Measurements from ENCODE around the gene SHLD1.
"Not testable (repeated sequence)": the region's sequence is repeated elsewhere in the genome, so short reads cannot be mapped to it uniquely, and the experiment has no call there.

Gene SHLD1

DNA sequence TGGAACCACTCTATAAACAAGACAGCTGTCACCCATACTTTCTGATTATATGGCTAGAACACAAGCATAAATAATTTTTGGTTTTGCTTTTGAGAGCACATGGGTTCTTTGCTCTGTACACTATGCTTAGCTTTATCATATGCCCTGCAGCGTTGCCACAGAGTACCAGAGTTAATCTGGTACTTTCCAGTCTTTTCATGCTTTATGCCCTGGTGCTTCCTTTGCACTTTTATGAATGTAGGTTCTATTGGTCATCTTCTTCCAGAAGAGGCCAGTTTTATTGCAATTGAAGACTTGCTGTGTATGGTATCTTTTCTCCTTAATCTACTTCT is 20.8 kb downstream of the SHLD1 start:
- TF ChIP-seq, protein P1, sequence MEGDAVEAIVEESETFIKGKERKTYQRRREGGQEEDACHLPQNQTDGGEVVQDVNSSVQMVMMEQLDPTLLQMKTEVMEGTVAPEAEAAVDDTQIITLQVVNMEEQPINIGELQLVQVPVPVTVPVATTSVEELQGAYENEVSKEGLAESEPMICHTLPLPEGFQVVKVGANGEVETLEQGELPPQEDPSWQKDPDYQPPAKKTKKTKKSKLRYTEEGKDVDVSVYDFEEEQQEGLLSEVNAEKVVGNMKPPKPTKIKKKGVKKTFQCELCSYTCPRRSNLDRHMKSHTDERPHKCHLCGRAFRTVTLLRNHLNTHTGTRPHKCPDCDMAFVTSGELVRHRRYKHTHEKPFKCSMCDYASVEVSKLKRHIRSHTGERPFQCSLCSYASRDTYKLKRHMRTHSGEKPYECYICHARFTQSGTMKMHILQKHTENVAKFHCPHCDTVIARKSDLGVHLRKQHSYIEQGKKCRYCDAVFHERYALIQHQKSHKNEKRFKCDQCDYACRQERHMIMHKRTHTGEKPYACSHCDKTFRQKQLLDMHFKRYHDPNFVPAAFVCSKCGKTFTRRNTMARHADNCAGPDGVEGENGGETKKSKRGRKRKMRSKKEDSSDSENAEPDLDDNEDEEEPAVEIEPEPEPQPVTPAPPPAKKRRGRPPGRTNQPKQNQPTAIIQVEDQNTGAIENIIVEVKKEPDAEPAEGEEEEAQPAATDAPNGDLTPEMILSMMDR (conservative IDR thresholded peaks at IDR 0.05; ENCODE audit: low read depth, low read length): no peak
- no peak for DNase-seq (ENCODE audit: low read depth)
- no peak overlapping the region for H3K4me3 ChIP-seq (ENCODE audit: low read depth, low read length)

DNA sequence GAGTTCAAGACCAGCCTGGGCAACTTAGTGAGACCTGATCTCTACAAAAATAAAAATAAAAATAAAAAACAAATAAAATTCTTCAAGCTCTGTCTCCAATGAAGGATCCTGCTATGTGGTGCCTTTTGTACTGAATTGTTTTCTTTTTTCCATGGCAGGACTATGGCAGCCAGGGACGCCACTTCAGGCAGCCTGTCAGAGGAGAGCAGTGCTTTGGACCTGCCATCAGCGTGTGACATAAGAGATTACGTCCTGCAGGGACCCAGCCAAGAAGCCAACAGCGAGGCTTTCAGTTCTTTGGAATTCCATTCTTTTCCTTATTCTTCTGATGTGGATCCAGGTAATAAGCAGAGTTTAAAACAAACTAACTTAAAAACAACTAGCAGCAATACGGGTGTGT is 22.5 kb downstream of the SHLD1 start:
- TF ChIP-seq, protein P1 (conservative IDR thresholded peaks at IDR 0.05; ENCODE audit: low read depth, low read length): no peak
- DNase-seq (ENCODE audit: low read depth): no peak
- H3K4me3 ChIP-seq (ENCODE audit: low read depth, low read length): no peak overlapping the region

DNA sequence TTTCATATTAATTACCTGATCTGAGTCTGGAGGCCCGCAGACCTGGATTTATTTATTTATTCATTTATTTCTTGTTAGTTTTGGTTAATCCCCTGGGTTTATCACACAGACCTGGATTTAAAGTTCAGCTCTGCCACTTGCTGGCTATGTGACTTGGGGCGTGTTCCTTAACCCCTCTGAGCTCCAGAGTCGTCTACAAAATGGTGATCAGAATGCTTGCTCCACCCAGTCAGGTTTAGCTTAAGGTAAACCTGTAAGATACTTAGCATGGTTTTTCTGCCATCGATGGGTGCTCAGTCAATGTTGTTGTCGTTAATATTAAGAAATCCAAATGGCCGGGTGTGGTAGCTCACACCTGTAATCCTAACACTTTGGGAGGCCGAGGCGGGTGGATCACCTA is 23.4 kb downstream of the SHLD1 start:
- TF ChIP-seq, protein P1 (conservative IDR thresholded peaks at IDR 0.05; ENCODE audit: low read depth, low read length): no peak
- H3K4me3 ChIP-seq (ENCODE audit: low read depth, low read length): no peak overlapping the region
- no peak for DNase-seq (ENCODE audit: low read depth)

DNA sequence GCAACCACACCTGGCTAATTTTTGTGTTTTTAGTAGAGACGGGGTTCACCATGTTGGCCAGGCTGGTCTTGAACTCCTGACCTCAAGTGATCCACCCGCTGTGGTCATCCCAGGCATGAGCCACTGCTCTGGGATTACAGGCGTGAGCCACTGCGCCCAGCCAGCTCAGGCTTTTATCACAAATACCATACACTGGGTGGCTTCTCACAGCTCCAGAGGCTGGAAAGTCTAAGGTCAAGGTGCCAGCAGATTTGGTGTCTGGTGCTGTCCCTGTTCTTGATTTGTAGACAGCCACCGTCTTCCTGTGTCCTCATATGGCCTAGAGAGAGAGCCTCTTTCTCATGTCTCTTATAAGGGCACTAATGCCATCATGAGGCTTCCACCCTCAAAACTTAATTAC is 25.9 kb downstream of the SHLD1 start:
- TF ChIP-seq, protein P1 (conservative IDR thresholded peaks at IDR 0.05; ENCODE audit: low read depth, low read length): no peak
- DNase-seq (ENCODE audit: low read depth): no peak
- H3K4me3 ChIP-seq (ENCODE audit: low read depth, low read length): no peak overlapping the region

DNA sequence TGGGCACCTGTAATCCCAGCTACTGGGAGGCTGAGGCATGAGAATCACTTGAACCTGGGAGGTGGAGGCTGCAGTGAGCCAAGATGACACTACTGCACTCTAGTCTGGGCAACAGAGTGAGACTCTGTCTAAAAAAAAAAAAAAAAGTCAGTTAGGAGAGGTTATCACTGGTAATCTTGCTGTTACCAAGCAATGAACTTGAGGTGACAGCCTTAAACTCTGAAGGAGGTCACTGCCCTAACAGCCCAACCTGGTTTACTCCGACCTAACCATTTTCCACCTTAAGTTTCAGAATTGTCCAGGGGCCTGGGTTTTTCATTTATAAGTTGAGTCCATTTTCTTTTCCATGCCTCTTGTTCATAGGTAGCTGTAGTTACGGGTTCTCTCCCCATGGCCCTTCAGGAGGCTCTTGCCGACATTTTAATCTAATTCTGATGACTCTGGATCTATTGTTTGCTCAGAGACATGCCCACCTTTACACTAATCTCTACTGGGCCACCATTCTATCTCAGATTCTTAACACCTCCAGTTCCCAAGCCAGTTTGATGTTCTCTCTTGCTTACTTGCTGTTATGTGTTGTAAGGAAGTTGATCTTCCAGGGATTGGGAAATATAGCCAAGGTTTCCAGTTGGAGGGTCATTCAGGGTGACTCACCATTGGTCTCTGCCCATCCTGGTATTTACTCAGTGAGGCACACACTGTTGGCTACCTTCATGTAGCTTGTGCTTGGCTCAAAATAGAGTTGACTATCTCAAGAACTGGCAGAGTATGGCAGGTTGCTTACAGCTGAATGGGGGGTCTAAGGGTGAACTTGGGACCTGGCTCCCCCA is 29.1 kb downstream of the SHLD1 start:
- H3K4me3 ChIP-seq (ENCODE audit: low read depth, low read length): no peak overlapping the region
- TF ChIP-seq, protein P1 (conservative IDR thresholded peaks at IDR 0.05; ENCODE audit: low read depth, low read length): no peak
- DNase-seq (ENCODE audit: low read depth): no peak

DNA sequence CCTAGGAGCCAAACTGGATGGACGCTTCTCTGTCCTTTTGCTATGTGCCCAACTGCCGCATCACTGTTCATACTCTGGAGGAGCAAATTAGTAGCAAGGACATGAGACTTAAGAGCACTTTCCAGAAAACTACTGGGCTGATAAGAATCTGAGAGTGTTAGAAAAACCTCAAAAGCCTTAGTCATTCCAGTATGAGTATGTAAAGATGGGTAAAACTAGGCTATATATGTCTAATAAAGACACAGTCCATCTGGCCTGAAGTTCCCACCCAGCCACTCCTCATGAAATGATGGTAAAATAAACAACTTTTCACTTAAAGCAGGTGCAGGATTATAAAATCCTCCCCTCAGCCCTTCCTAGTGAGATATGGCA is 30.6 kb downstream of the SHLD1 start:
- TF ChIP-seq, protein P1 (conservative IDR thresholded peaks at IDR 0.05; ENCODE audit: low read depth, low read length): no peak
- no peak overlapping the region for H3K4me3 ChIP-seq (ENCODE audit: low read depth, low read length)
- no peak for DNase-seq (ENCODE audit: low read depth)

DNA sequence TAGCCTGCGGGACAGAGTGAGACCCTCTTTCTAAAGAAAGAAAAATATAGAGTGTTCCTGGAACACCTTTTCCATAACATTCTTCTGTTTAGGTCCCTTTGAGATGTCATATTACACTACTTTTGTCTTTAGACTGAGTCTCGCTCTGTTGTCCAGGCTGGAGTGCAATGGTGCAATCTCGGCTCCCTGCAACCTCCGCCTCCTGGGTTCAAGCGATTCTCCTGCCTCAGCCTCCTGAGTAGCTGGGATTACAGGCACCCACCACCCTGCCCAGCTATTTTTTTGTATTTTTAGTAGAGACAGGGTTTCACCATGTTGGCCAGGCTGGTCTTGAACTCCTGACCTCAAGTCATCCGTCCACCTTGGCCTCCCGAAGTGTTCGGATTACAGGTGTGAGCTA is 31.2 kb downstream of the SHLD1 start:
- not testable (repeated sequence) for H3K4me3 ChIP-seq (ENCODE audit: low read depth, low read length); DNase-seq (ENCODE audit: low read depth)

Measured in choroid plexus epithelial cell (primary cell).